Panc1 (cell line): ENCODE results near the gene ONECUT2. TPM values are rescaled to one million over a fixed set of nuclear protein-coding genes. Genes with fewer than 3 reads are reported as not detected.

Experiments
- ATAC-seq: fragments of 200-7000 bp; cut with Tn5 transposase; 2 replicates; pipeline ENCODE4 v1.9.1; 2020; ENCODE audit warnings: mild to moderate bottlenecking, moderate library complexity
- BruUV-seq: library from RNA; stranded (reverse); fragments of 400-500 nt; replicated peaks from 2 replicates; lab custom pipeline; 2021; lab: Mats Ljungman, UMichigan
- CTCF ChIA-PET: fragments of 300-600 bp; sonication (Branson Sonifier 250); formaldehyde crosslinking; loops from one replicate; lab custom pipeline; 2022; ENCODE audit warnings: antibody characterized with exemption; lab: Charles Lee
- POLR2A ChIA-PET: fragments of 300-600 bp; sonication (Branson Sonifier 250); formaldehyde crosslinking; loops from one replicate; lab custom pipeline; 2022; ENCODE audit warnings: antibody characterized with exemption; lab: Charles Lee
- DNase-seq: peaks from one replicate; pipeline ENCODE4 v3.0.0-alpha.2; 2010; ENCODE audit warnings: low read depth, low spot score
- H3K27ac ChIP-seq: 2 replicates; pipeline ENCODE4 v1.5.1; 2011; ENCODE audit warnings: mild to moderate bottlenecking, low read length, inconsistent platforms
- H3K27me3 ChIP-seq: fragments of 200-500 bp; sonication (Bioruptor generic); 2 replicates; pipeline ENCODE4 v1.6.0; 2014; ENCODE audit warnings: low read length, inconsistent platforms; ENCODE audit not compliant: control insufficient read depth, insufficient read depth
- H3K36me3 ChIP-seq: fragments of 200-500 bp; sonication (Bioruptor generic); 2 replicates; pipeline ENCODE4 v1.5.1; 2014; ENCODE audit warnings: inconsistent platforms, mild to moderate bottlenecking, low read length, moderate library complexity; ENCODE audit not compliant: control insufficient read depth, insufficient read depth
- H3K4me1 ChIP-seq: 2 replicates; pipeline ENCODE4 v1.5.1; 2011; ENCODE audit warnings: inconsistent platforms, mild to moderate bottlenecking, low read length, moderate library complexity; ENCODE audit not compliant: control insufficient read depth, insufficient read depth
- H3K4me3 ChIP-seq, 2 experiments: 2 replicates each; pipeline ENCODE4 v1.5.1; 2011 to 2012; ENCODE audit warnings: low read depth in 2 of 2, low read length in 2 of 2, mild to moderate bottlenecking in 2 of 2, inconsistent platforms in 1 of 2, moderate library complexity in 1 of 2
- H3K9me3 ChIP-seq: fragments of 200-500 bp; sonication (Bioruptor generic); 2 replicates; pipeline ENCODE4 v1.5.1; 2014; ENCODE audit warnings: low read depth, mild to moderate bottlenecking, inconsistent platforms, low read length, moderate library complexity; ENCODE audit not compliant: control insufficient read depth, insufficient read depth
- POLR2AphosphoS5 ChIP-seq: IDR thresholded peaks from 2 replicates; pipeline ENCODE4 v1.6.1; 2012; ENCODE audit warnings: mild to moderate bottlenecking, low read depth, low read length, moderate library complexity
- REST ChIP-seq, 2 experiments: IDR thresholded peaks; 2 replicates each; pipeline ENCODE4 v1.6.1; 2011 to 2012; ENCODE audit warnings: low read depth in 2 of 2, control low read depth in 1 of 2, low read length in 1 of 2, mild to moderate bottlenecking in 1 of 2, moderate library complexity in 1 of 2; ENCODE audit not compliant: insufficient read depth in 1 of 2
- SIN3A ChIP-seq: IDR thresholded peaks from 2 replicates; pipeline ENCODE4 v1.6.1; 2012; ENCODE audit warnings: low read depth, mild to moderate bottlenecking, low read length, moderate library complexity, borderline replicate concordance; ENCODE audit not compliant: insufficient read depth
- TCF7L2 ChIP-seq: IDR thresholded peaks from 2 replicates; pipeline ENCODE4 v1.6.1; 2011; ENCODE audit warnings: mild to moderate bottlenecking, low read depth, low read length, inconsistent platforms
- in situ Hi-C: cut with HindIII; loops from 2 replicates; pipeline ENCODE4 v1.10.0; 2016; ENCODE audit warnings: low sequenced_read_pairs, low pct_unique_long_range_greater_than_20kb
- intact Hi-C: fragments of 100-400 bp; cut with micrococcal nuclease; formaldehyde crosslinking; loops from one replicate; pipeline ENCODE4 v1.10.0; 2022; ENCODE audit not compliant: unreplicated experiment
- total RNA-seq: library from RNA; stranded (reverse); gene quantifications from one replicate; pipeline ENCODE4 v1.2.1, GENCODE V29; 2021; ENCODE audit not compliant: unreplicated experiment
- TF ChIP-seq, protein P1 (sequence below): fragments of 450-650 bp; IDR thresholded peaks from 2 replicates; pipeline ENCODE4 v1.5.1; 2017; ENCODE audit warnings: mild to moderate bottlenecking

ONECUT2 gene
- total RNA-seq, 1 experiment from 2014 or later = 0.59 TPM

DNA sequence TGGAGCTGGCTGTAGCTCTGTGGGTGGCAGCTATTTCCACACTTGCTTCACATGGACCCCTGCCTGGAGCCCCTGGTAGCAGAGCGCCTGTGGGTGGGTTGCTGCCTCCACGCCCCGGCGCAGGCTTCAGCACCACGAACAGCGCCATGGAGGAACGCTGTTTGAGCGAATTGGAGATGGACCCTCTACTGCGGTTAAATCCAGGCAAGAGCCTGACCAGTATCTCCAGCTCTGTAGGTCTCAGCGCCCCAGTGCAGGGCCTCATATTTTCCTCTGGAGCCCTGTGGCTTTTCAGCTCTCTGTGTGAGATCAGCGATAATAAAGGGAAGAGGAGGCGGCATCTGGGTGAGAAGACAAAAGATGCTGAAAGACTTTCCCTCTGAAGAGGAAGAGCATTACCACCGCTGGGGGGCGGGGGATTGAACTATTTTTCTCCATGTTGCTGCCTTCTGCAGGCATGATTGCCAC lies 12.0 kb downstream of the ONECUT2 start:
- H3K9me3 ChIP-seq = no peaks in the 10 kb centered on the region
- no peaks in the 10 kb centered on the region for H3K4me1 ChIP-seq
- TF ChIP-seq REST (IDR thresholded peaks at IDR 0.05; ENCODE audit: insufficient read depth in 1 of 2, low read depth in 2 of 2, low read length in 1 of 2) (peak; percentile 83 to 88), TCF7L2 (no peak), POLR2AphosphoS5 (no peak)
- ATAC-seq (no peak), DNase-seq (no peak)
- H3K36me3 ChIP-seq = no peaks in the 10 kb centered on the region
- ChIA-PET POLR2A (no interaction called here), CTCF (no interaction called here)
- intact Hi-C loops = loop anchor here (5.0 kb wide), 1 partner anchor 700 kb away; no protein-coding TSS in a partner anchor
- in situ Hi-C loops = no loop called here
- no peaks in the 10 kb centered on the region for H3K27me3 ChIP-seq
- no TSS peak for BruUV-seq
- no peak overlapping the region for H3K4me3 ChIP-seq
- no peak overlapping the region for H3K27ac ChIP-seq

- no peaks in the 10 kb centered on the region for H3K27me3 ChIP-seq
- no peak for DNase-seq
- no peak overlapping the region for H3K27ac ChIP-seq
- ATAC-seq = no peak
- POLR2A ChIA-PET = no interaction called here
- in situ Hi-C loops = no loop called here
- no peaks in the 10 kb centered on the region for H3K4me1 ChIP-seq
- BruUV-seq = no TSS peak
- no peak overlapping the region for H3K4me3 ChIP-seq
- no peaks in the 10 kb centered on the region for H3K36me3 ChIP-seq
- intact Hi-C loops = no loop called here
- TF ChIP-seq TCF7L2 = no peak
- TF ChIP-seq POLR2AphosphoS5 = no peak
- no peak for TF ChIP-seq SIN3A
- TF ChIP-seq, protein P1, sequence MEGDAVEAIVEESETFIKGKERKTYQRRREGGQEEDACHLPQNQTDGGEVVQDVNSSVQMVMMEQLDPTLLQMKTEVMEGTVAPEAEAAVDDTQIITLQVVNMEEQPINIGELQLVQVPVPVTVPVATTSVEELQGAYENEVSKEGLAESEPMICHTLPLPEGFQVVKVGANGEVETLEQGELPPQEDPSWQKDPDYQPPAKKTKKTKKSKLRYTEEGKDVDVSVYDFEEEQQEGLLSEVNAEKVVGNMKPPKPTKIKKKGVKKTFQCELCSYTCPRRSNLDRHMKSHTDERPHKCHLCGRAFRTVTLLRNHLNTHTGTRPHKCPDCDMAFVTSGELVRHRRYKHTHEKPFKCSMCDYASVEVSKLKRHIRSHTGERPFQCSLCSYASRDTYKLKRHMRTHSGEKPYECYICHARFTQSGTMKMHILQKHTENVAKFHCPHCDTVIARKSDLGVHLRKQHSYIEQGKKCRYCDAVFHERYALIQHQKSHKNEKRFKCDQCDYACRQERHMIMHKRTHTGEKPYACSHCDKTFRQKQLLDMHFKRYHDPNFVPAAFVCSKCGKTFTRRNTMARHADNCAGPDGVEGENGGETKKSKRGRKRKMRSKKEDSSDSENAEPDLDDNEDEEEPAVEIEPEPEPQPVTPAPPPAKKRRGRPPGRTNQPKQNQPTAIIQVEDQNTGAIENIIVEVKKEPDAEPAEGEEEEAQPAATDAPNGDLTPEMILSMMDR = no peak
- CTCF ChIA-PET = no interaction called here
- no peaks in the 10 kb centered on the region for H3K9me3 ChIP-seq
Observed at GRCh38 chr18:57455576-57456129, 20.5 kb downstream of the ONECUT2 start.

- Histone ChIP-seq H3K4me3 (no peak overlapping the region), H3K27ac (no peak overlapping the region), H3K36me3 (no peaks in the 10 kb centered on the region), H3K27me3 (no peaks in the 10 kb centered on the region), H3K4me1 (no peaks in the 10 kb centered on the region), H3K9me3 (no peaks in the 10 kb centered on the region)
- no peak for DNase-seq
- BruUV-seq = no TSS peak
- CTCF ChIA-PET = no interaction called here
- intact Hi-C loops = no loop called here
- POLR2A ChIA-PET = interaction anchor here (0.6 kb wide), 1 partner anchor 40 kb away, joined by 10 read pairs; no protein-coding TSS in a partner anchor
- no peak for ATAC-seq
- in situ Hi-C loops = no loop called here
- no peak for TF ChIP-seq SIN3A
- TF ChIP-seq, protein P1 = no peak
- no peak for TF ChIP-seq TCF7L2
- no peak for TF ChIP-seq POLR2AphosphoS5
- TF ChIP-seq REST (IDR thresholded peaks at IDR 0.05; ENCODE audit: insufficient read depth in 1 of 2, low read depth in 2 of 2, low read length in 1 of 2) = no peak
Observed at GRCh38 chr18:57461652-57462269, 26.6 kb downstream of the ONECUT2 start.
